ENCODE results near the gene PI4KA.

DNA sequence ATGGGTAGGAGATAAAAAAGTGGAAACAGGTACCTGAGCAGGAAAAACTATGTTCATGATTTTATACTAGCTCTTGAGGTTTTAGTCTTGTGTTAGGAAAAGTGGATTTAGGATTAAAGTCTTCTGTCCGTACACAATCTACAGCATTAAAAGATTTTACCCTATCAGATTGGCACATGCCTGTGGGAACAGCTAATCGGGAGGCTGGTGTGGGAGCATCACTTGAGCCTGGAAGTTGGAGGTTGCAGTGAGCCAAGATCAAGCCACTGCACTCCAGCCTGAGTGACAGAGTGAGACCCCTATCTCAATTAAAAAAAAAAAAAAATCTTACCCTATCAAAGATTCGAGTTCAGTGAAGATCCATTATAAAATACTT lies 46.4 kb upstream of the PI4KA start:
- TF ChIP-seq ZFP30 (CRISPR knock-in tag; IDR thresholded peaks at IDR 0.05) = no peak
- TF ChIP-seq BACH2 (CRISPR knock-in tag; IDR thresholded peaks at IDR 0.05; ENCODE audit: borderline replicate concordance) = no peak
- no peak for TF ChIP-seq PATZ1 (CRISPR knock-in tag; IDR thresholded peaks at IDR 0.05; ENCODE audit: borderline replicate concordance)
- TF ChIP-seq, protein P1, sequence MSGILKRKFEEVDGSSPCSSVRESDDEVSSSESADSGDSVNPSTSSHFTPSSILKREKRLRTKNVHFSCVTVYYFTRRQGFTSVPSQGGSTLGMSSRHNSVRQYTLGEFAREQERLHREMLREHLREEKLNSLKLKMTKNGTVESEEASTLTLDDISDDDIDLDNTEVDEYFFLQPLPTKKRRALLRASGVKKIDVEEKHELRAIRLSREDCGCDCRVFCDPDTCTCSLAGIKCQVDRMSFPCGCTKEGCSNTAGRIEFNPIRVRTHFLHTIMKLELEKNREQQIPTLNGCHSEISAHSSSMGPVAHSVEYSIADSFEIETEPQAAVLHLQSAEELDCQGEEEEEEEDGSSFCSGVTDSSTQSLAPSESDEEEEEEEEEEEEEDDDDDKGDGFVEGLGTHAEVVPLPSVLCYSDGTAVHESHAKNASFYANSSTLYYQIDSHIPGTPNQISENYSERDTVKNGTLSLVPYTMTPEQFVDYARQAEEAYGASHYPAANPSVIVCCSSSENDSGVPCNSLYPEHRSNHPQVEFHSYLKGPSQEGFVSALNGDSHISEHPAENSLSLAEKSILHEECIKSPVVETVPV (CRISPR knock-in tag; IDR thresholded peaks at IDR 0.05) = no peak
- TF ChIP-seq CSDC2 (CRISPR knock-in tag; IDR thresholded peaks at IDR 0.05) = no peak
- TF ChIP-seq GLIS3 (CRISPR knock-in tag; IDR thresholded peaks at IDR 0.05) = no peak
- TF ChIP-seq PPARA (CRISPR knock-in tag; IDR thresholded peaks at IDR 0.05; ENCODE audit: borderline replicate concordance) = no peak
- no peak for TF ChIP-seq ARNTL (CRISPR knock-in tag; IDR thresholded peaks at IDR 0.05; ENCODE audit: borderline replicate concordance, low read depth)
- no peak for TF ChIP-seq ZC3H10 (CRISPR knock-in tag; IDR thresholded peaks at IDR 0.05)

Data from SK-N-SH treated with all-trans-retinoic acid at 6 μM for 48 hours (cell line).